NCI-H446 treated with DMSO at 0.1 percent for 48 hours (cell line): ENCODE data around the gene LCE2A.
"Not testable (repeated sequence)": the region's sequence is repeated elsewhere in the genome, so short reads cannot be mapped to it uniquely, and the experiment has no call there.

ENCODE experiments used
- DNase-seq: peaks from one replicate; lab custom pipeline; 2025; lab: John Stamatoyannopoulos, UW

LCE2A gene

GRCh38 chr1:152697701-152698600 lies at the start of gene LCE2A:
LCE2A (plus strand) TSS chr1:152698345; CDS start chr1:152698902, 557 bp downstream.
- no peak for DNase-seq

GRCh38 chr1:152654110-152654509 lies 44.0 kb upstream of the LCE2A start:
- peak; percentile 11 for DNase-seq

GRCh38 chr1:152656459-152656858 lies 41.7 kb upstream of the LCE2A start:
- no peak for DNase-seq

- no peak for DNase-seq
Measured at GRCh38 chr1:152657677-152658076, 40.5 kb upstream of the LCE2A start.

GRCh38 chr1:152658649-152659048 lies 39.5 kb upstream of the LCE2A start:
- no peak for DNase-seq

- no peak for DNase-seq
Measured at GRCh38 chr1:152663098-152663497, 35.0 kb upstream of the LCE2A start, which contains the start of gene LCE2D. LCE2D (plus strand) TSS chr1:152663380; CDS start chr1:152664106, 726 bp downstream.

- not testable (repeated sequence) for DNase-seq
Measured at GRCh38 chr1:152666171-152666570, 32.0 kb upstream of the LCE2A start.

- DNase-seq = no peak
Measured at GRCh38 chr1:152667648-152668047, 30.5 kb upstream of the LCE2A start.

- DNase-seq = no peak
Measured at GRCh38 chr1:152673016-152673415, 25.1 kb upstream of the LCE2A start.

GRCh38 chr1:152674983-152675382 lies 23.2 kb upstream of the LCE2A start, which contains the start of gene LCE2C:
LCE2C (plus strand) TSS chr1:152675279; CDS start chr1:152676016, 737 bp downstream.
- not testable (repeated sequence) for DNase-seq

- no peak for DNase-seq
Measured at GRCh38 chr1:152679459-152679858, 18.7 kb upstream of the LCE2A start.

- no peak for DNase-seq
Measured at GRCh38 chr1:152681616-152682015, 16.5 kb upstream of the LCE2A start.

GRCh38 chr1:152683846-152684245 lies 14.3 kb upstream of the LCE2A start:
- DNase-seq = no peak

- DNase-seq = not testable (repeated sequence)
Measured at GRCh38 chr1:152685823-152686222, 12.3 kb upstream of the LCE2A start, which contains the start of gene LCE2B. LCE2B (plus strand) TSS chr1:152686123; CDS start chr1:152686844, 721 bp downstream.

GRCh38 chr1:152699746-152700145 lies 1.6 kb downstream of the LCE2A start:
- no peak for DNase-seq

GRCh38 chr1:152707860-152708259 lies 9.7 kb downstream of the LCE2A start, which contains the start of gene LCE4A:
LCE4A (plus strand) TSS chr1:152708160; CDS start chr1:152709076, 916 bp downstream.
- no peak for DNase-seq

- no peak for DNase-seq
Measured at GRCh38 chr1:152718238-152718637, 20.1 kb downstream of the LCE2A start.

- DNase-seq = no peak
Measured at GRCh38 chr1:152725261-152725660, 27.1 kb downstream of the LCE2A start.

- no peak for DNase-seq
Measured at GRCh38 chr1:152728986-152729385, 30.8 kb downstream of the LCE2A start.

- no peak for DNase-seq
Measured at GRCh38 chr1:152735648-152736047, 37.5 kb downstream of the LCE2A start.

GRCh38 chr1:152737997-152738396 lies 39.9 kb downstream of the LCE2A start:
- DNase-seq = no peak

GRCh38 chr1:152739841-152740240 lies 41.7 kb downstream of the LCE2A start:
- DNase-seq = no peak

GRCh38 chr1:152741656-152742055 lies 43.5 kb downstream of the LCE2A start:
- no peak for DNase-seq
